Stimulated activated naive CD8-positive, alpha-beta T cell treated with anti-CD3 and anti-CD28 coated beads, Interleukin-15, amount 100 ng/mL, for 72 hours (primary cell): ENCODE measurements around the gene RAD51B.
"Not testable (repeated sequence)": the region's sequence is repeated elsewhere in the genome, so short reads cannot be mapped to it uniquely, and the experiment has no call there.

ENCODE experiments used
- ATAC-seq: fragments of 150-1000 bp; cut with Tn5 transposase; 2 replicates; pipeline ENCODE4 v1.10.0; 2021; ENCODE audit warnings: mild to moderate bottlenecking, moderate library complexity
- DNase-seq, 2 donors: peaks; one replicate each; pipeline ENCODE4 v3.0.0; 2021 to 2022
- H3K27ac Mint-ChIP-seq, 2 donors: one replicate each; pipeline ENCODE4 v1.8.0; 2022; ENCODE audit warnings: mild to moderate bottlenecking in 2 of 2, mixed read lengths in 2 of 2, moderate library complexity in 2 of 2
- H3K27me3 Mint-ChIP-seq: one replicate; pipeline ENCODE4 v1.8.0; 2022; ENCODE audit warnings: mixed read lengths
- H3K4me1 Mint-ChIP-seq: one replicate; pipeline ENCODE4 v1.8.0; 2022; ENCODE audit warnings: mild to moderate bottlenecking, mixed read lengths
- H3K4me3 Mint-ChIP-seq, 2 donors: one replicate each; pipeline ENCODE4 v1.8.0; 2022; ENCODE audit warnings: mild to moderate bottlenecking in 2 of 2, mixed read lengths in 2 of 2, moderate library complexity in 1 of 2
- H3K9me3 Mint-ChIP-seq, 2 donors: one replicate each; pipeline ENCODE4 v1.8.0; 2022; ENCODE audit warnings: mixed read lengths in 2 of 2

RAD51B gene

GRCh38 chr14:68028075-68028474 lies 208.5 kb downstream of the RAD51B start:
- DNase-seq (no peak), ATAC-seq (no peak)
- Mint-ChIP-seq H3K27me3 (no peaks in the 10 kb centered on the region), H3K9me3 (peaks cover 17 to 29% of the 10 kb centered on the region in 2 donors), H3K4me1 (no peaks in the 10 kb centered on the region), H3K4me3 (no peak overlapping the region), H3K27ac (no peak overlapping the region)

GRCh38 chr14:68031011-68031410 lies 211.4 kb downstream of the RAD51B start:
- H3K27ac Mint-ChIP-seq, DNase-seq, ATAC-seq, H3K27me3 Mint-ChIP-seq, H3K4me1 Mint-ChIP-seq, H3K4me3 Mint-ChIP-seq: not testable (repeated sequence)
- H3K9me3 Mint-ChIP-seq = peaks cover 12 to 23% of the 10 kb centered on the region in 2 donors

- H3K9me3 Mint-ChIP-seq = peaks cover 12 to 20% of the 10 kb centered on the region in 2 donors
- H3K27me3 Mint-ChIP-seq = no peaks in the 10 kb centered on the region
- no peak overlapping the region for H3K4me3 Mint-ChIP-seq
- H3K27ac Mint-ChIP-seq = no peak overlapping the region
- ATAC-seq (no peak), DNase-seq (no peak)
- H3K4me1 Mint-ChIP-seq = no peaks in the 10 kb centered on the region
Measured at GRCh38 chr14:68032154-68032553, 212.6 kb downstream of the RAD51B start.

- DNase-seq = no peak
- Mint-ChIP-seq H3K4me1 (no peaks in the 10 kb centered on the region), H3K4me3 (no peak overlapping the region), H3K27ac (no peak overlapping the region), H3K27me3 (no peaks in the 10 kb centered on the region), H3K9me3 (peaks cover 12 to 19% of the 10 kb centered on the region in 2 donors)
- no peak for ATAC-seq
Measured at GRCh38 chr14:68033336-68033932, 213.9 kb downstream of the RAD51B start.

- no peaks in the 10 kb centered on the region for H3K4me1 Mint-ChIP-seq
- no peak overlapping the region for H3K27ac Mint-ChIP-seq
- no peak overlapping the region for H3K4me3 Mint-ChIP-seq
- DNase-seq = no peak
- no peak for ATAC-seq
- no peaks in the 10 kb centered on the region for H3K27me3 Mint-ChIP-seq
- H3K9me3 Mint-ChIP-seq = peaks cover 8 to 12% of the 10 kb centered on the region in 2 donors
Measured at GRCh38 chr14:68034896-68035295, 215.3 kb downstream of the RAD51B start.

GRCh38 chr14:68036202-68036601 lies 216.6 kb downstream of the RAD51B start:
- Mint-ChIP-seq H3K9me3 (peaks cover 0 to under 1% of the 10 kb centered on the region in 2 donors), H3K27ac (no peak overlapping the region), H3K27me3 (no peaks in the 10 kb centered on the region), H3K4me3 (no peak overlapping the region), H3K4me1 (no peaks in the 10 kb centered on the region)
- DNase-seq = no peak
- ATAC-seq = no peak

- Mint-ChIP-seq H3K9me3 (no peaks in the 10 kb centered on the region), H3K27me3 (no peaks in the 10 kb centered on the region), H3K27ac (no peak overlapping the region), H3K4me1 (no peaks in the 10 kb centered on the region), H3K4me3 (no peak overlapping the region)
- ATAC-seq (no peak), DNase-seq (no peak)
Measured at GRCh38 chr14:68039593-68039992, 220.0 kb downstream of the RAD51B start.

GRCh38 chr14:68040633-68041369 lies 221.2 kb downstream of the RAD51B start:
- H3K9me3 Mint-ChIP-seq = no peaks in the 10 kb centered on the region
- H3K4me3 Mint-ChIP-seq = no peak overlapping the region
- H3K27ac Mint-ChIP-seq = no peak overlapping the region
- H3K4me1 Mint-ChIP-seq = no peaks in the 10 kb centered on the region
- no peak for ATAC-seq
- H3K27me3 Mint-ChIP-seq = no peaks in the 10 kb centered on the region
- no peak for DNase-seq

- no peak overlapping the region for H3K27ac Mint-ChIP-seq
- no peaks in the 10 kb centered on the region for H3K27me3 Mint-ChIP-seq
- DNase-seq = no peak
- H3K4me1 Mint-ChIP-seq = no peaks in the 10 kb centered on the region
- H3K9me3 Mint-ChIP-seq = no peaks in the 10 kb centered on the region
- ATAC-seq = no peak
- no peak overlapping the region for H3K4me3 Mint-ChIP-seq
Measured at GRCh38 chr14:68041876-68042354, 222.3 kb downstream of the RAD51B start.

GRCh38 chr14:68042586-68043210 lies 223.1 kb downstream of the RAD51B start:
- Mint-ChIP-seq H3K9me3 (no peaks in the 10 kb centered on the region), H3K4me1 (no peaks in the 10 kb centered on the region), H3K27me3 (no peaks in the 10 kb centered on the region), H3K4me3 (no peak overlapping the region), H3K27ac (no peak overlapping the region)
- ATAC-seq (no peak), DNase-seq (no peak)

GRCh38 chr14:68043752-68044151 lies 224.2 kb downstream of the RAD51B start:
- Mint-ChIP-seq H3K9me3 (no peaks in the 10 kb centered on the region), H3K4me1 (no peaks in the 10 kb centered on the region), H3K27ac (no peak overlapping the region), H3K27me3 (no peaks in the 10 kb centered on the region), H3K4me3 (no peak overlapping the region)
- ATAC-seq = no peak
- DNase-seq = no peak

GRCh38 chr14:68047906-68048305 lies 228.3 kb downstream of the RAD51B start:
- no peak overlapping the region for H3K4me3 Mint-ChIP-seq
- H3K4me1 Mint-ChIP-seq = no peaks in the 10 kb centered on the region
- H3K9me3 Mint-ChIP-seq = no peaks in the 10 kb centered on the region
- ATAC-seq (no peak), DNase-seq (no peak)
- no peaks in the 10 kb centered on the region for H3K27me3 Mint-ChIP-seq
- no peak overlapping the region for H3K27ac Mint-ChIP-seq

GRCh38 chr14:68048815-68049214 lies 229.2 kb downstream of the RAD51B start:
- ATAC-seq, H3K4me3 Mint-ChIP-seq, DNase-seq, H3K27ac Mint-ChIP-seq, H3K9me3 Mint-ChIP-seq, H3K4me1 Mint-ChIP-seq, H3K27me3 Mint-ChIP-seq: not testable (repeated sequence)

GRCh38 chr14:68050177-68050576 lies 230.6 kb downstream of the RAD51B start:
- H3K27ac Mint-ChIP-seq = peak overlapping the region in 1 of 2 donors; percentile 0
- DNase-seq (no peak), ATAC-seq (no peak)
- H3K9me3 Mint-ChIP-seq = no peaks in the 10 kb centered on the region
- no peaks in the 10 kb centered on the region for H3K27me3 Mint-ChIP-seq
- no peaks in the 10 kb centered on the region for H3K4me1 Mint-ChIP-seq
- H3K4me3 Mint-ChIP-seq = no peak overlapping the region

GRCh38 chr14:68051146-68051545 lies 231.6 kb downstream of the RAD51B start:
- no peak overlapping the region for H3K4me3 Mint-ChIP-seq
- H3K27ac Mint-ChIP-seq = no peak overlapping the region
- no peaks in the 10 kb centered on the region for H3K9me3 Mint-ChIP-seq
- no peak for ATAC-seq
- no peak for DNase-seq
- no peaks in the 10 kb centered on the region for H3K27me3 Mint-ChIP-seq
- H3K4me1 Mint-ChIP-seq = no peaks in the 10 kb centered on the region

GRCh38 chr14:68060198-68060597 lies 240.6 kb downstream of the RAD51B start:
- no peak overlapping the region for H3K27ac Mint-ChIP-seq
- DNase-seq (no peak), ATAC-seq (no peak)
- H3K9me3 Mint-ChIP-seq = peaks cover 26 to 30% of the 10 kb centered on the region in 2 donors
- no peaks in the 10 kb centered on the region for H3K4me1 Mint-ChIP-seq
- no peak overlapping the region for H3K4me3 Mint-ChIP-seq
- H3K27me3 Mint-ChIP-seq = no peaks in the 10 kb centered on the region
